Erythroblast (primary cell): Measurements from ENCODE around the gene SEPTIN3.

ENCODE experiments used
- DNase-seq, 2 experiments: peaks; one replicate each; lab custom pipeline; 2025; lab: John Stamatoyannopoulos, UW
- GATA1 ChIP-seq: IDR thresholded peaks from 2 replicates; pipeline ENCODE4 v1.6.1; 2011; ENCODE audit warnings: low read depth, mild to moderate bottlenecking, control low read depth, low read length, moderate library complexity
- POLR2A ChIP-seq: IDR thresholded peaks from 2 replicates; pipeline ENCODE4 v1.6.1; 2011; ENCODE audit warnings: mild to moderate bottlenecking, low read length

SEPTIN3 gene

GRCh38 chr22:41969110-41969646, at the start of gene SEPTIN3:
SEPTIN3 (plus strand) TSS chr22:41969443; CDS start chr22:41971493, 2,050 bp downstream.
- DNase-seq, result no peak
- no peak for TF ChIP-seq GATA1
- no peak for TF ChIP-seq POLR2A

GRCh38 chr22:41920271-41920976, 48.8 kb upstream of the SEPTIN3 start:
- no peak for DNase-seq
- TF ChIP-seq POLR2A (no peak), GATA1 (no peak)

GRCh38 chr22:41922328-41922727, 46.9 kb upstream of the SEPTIN3 start:
- TF ChIP-seq GATA1, result no peak
- no peak for TF ChIP-seq POLR2A
- no peak for DNase-seq

GRCh38 chr22:41922940-41923594, 46.2 kb upstream of the SEPTIN3 start:
- TF ChIP-seq POLR2A (no peak), GATA1 (no peak)
- DNase-seq, result no peak

GRCh38 chr22:41923595-41924276, 45.5 kb upstream of the SEPTIN3 start:
- no peak for DNase-seq
- TF ChIP-seq POLR2A (no peak), GATA1 (no peak)

GRCh38 chr22:41925783-41926460, 43.3 kb upstream of the SEPTIN3 start:
- peak; percentile 69 to 76 for DNase-seq
- no peak for TF ChIP-seq POLR2A
- no peak for TF ChIP-seq GATA1

GRCh38 chr22:41927813-41928212, 41.4 kb upstream of the SEPTIN3 start:
- no peak for DNase-seq
- TF ChIP-seq GATA1 (no peak), POLR2A (no peak)

- no peak for DNase-seq
Measured at GRCh38 chr22:41928593-41929417, 40.4 kb upstream of the SEPTIN3 start.

GRCh38 chr22:41929418-41929810, 39.8 kb upstream of the SEPTIN3 start:
- TF ChIP-seq GATA1 (no peak), POLR2A (no peak)
- no peak for DNase-seq

More at GRCh38 chr22:41928593-41929417, 40.4 kb upstream of the SEPTIN3 start:
- TF ChIP-seq POLR2A (peak; percentile 12), GATA1 (no peak)

- DNase-seq, result no peak
- peak; percentile 14 for TF ChIP-seq POLR2A
- no peak for TF ChIP-seq GATA1
Measured at GRCh38 chr22:41931701-41932269, 37.5 kb upstream of the SEPTIN3 start.

GRCh38 chr22:41932353-41932752, 36.9 kb upstream of the SEPTIN3 start:
- TF ChIP-seq POLR2A, result no peak
- no peak for DNase-seq

- TF ChIP-seq POLR2A, result peak; percentile 21
- no peak for TF ChIP-seq GATA1
- DNase-seq, result no peak
Measured at GRCh38 chr22:41933411-41934177, 35.6 kb upstream of the SEPTIN3 start.
